Measurements from ENCODE around the gene RAB7B.
"Not testable (repeated sequence)": the region's sequence is repeated elsewhere in the genome, so short reads cannot be mapped to it uniquely, and the experiment has no call there.

Gene RAB7B

DNA sequence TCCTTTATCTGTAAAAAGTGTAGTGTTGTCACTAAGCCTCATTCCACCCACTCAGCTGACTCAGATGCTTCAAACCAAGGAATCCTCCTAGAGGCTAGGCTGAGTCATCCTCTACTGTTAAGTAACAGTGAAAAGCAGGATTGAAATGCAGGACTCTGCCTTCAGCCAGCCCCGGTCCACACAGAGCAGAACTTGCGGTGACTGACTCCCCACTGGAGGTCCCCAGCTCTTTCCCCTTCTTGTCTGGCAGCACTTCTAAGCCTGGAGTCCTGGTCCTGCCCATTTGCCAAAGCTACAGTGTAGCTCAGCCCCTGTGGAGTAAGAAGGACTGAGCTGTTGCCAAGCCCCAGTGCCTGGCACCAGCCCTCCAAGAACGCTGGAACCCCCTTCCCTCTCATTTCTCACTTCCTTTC is 1.7 kb downstream of the RAB7B start:
- H2AK5ac ChIP-seq (ENCODE audit: low read depth, low read length): no peak overlapping the region
- WGBS, 2 donors (ENCODE audit: extremely low coverage in 2 of 2, insufficient read length in 2 of 2, insufficient replicate concordance in 1 of 2): no CpG with 5 or more reads among the region's 3 CpGs
- peaks cover 0 to 14% of the 10 kb centered on the region in 2 donors for H3K4me1 ChIP-seq (ENCODE audit: control insufficient read depth in 2 of 2, insufficient read depth in 1 of 2, low read depth in 1 of 2, low read length in 2 of 2)
- H3K9ac ChIP-seq (ENCODE audit: low read depth, low read length, poor library complexity): no peak overlapping the region
- H3K23ac ChIP-seq (ENCODE audit: low read depth, low read length, poor library complexity): no peak overlapping the region
- H3K9me3 ChIP-seq (replicated peaks in 1 of 2; ENCODE audit: control insufficient read depth in 2 of 2, insufficient read depth in 1 of 2, low read depth in 1 of 2, low read length in 2 of 2): peaks cover 0 to 5% of the 10 kb centered on the region in 2 donors
- no peak overlapping the region for H4K91ac ChIP-seq (ENCODE audit: low read depth, low read length, poor library complexity)
- peak overlapping the region; percentile 5 for H2BK15ac ChIP-seq (ENCODE audit: low read length)
- no peak overlapping the region for H3K18ac ChIP-seq (ENCODE audit: low read length)
- no peak overlapping the region for H2BK5ac ChIP-seq (ENCODE audit: low read length)
- H2AFZ ChIP-seq (ENCODE audit: low read length): no peak overlapping the region
- H3K27me3 ChIP-seq (ENCODE audit: control insufficient read depth in 3 of 3, insufficient read depth in 3 of 3, low read depth in 1 of 3, low read length in 3 of 3): peaks cover 0 to 9% (median 8%) of the 10 kb centered on the region in 3 experiments
- no peak overlapping the region for H2BK120ac ChIP-seq (ENCODE audit: low read depth, low read length)
- no peak overlapping the region for H3K14ac ChIP-seq (ENCODE audit: low read length)
- peaks cover 0 to 2% of the 10 kb centered on the region in 2 donors for H3K36me3 ChIP-seq (replicated peaks in 1 of 2; ENCODE audit: control insufficient read depth in 2 of 2, insufficient read depth in 2 of 2, low read length in 2 of 2)
- H3K4me2 ChIP-seq (ENCODE audit: insufficient read depth, low read length, poor library complexity, severe bottlenecking): no peak overlapping the region
- no peak overlapping the region for H2BK12ac ChIP-seq (ENCODE audit: low read length)
- no peak overlapping the region for H3K4ac ChIP-seq (ENCODE audit: low read length)
- no peak for DNase-seq (ENCODE audit: low spot score)
- no peak overlapping the region for H4K8ac ChIP-seq (ENCODE audit: low read depth, low read length)
- no peak overlapping the region for H3K4me3 ChIP-seq (ENCODE audit: low read length in 2 of 2)
- H3K27ac ChIP-seq (replicated peaks; ENCODE audit: low read length): no peak overlapping the region
- H3K79me1 ChIP-seq (ENCODE audit: low read depth, low read length): peaks cover 8% of the 10 kb centered on the region

DNA sequence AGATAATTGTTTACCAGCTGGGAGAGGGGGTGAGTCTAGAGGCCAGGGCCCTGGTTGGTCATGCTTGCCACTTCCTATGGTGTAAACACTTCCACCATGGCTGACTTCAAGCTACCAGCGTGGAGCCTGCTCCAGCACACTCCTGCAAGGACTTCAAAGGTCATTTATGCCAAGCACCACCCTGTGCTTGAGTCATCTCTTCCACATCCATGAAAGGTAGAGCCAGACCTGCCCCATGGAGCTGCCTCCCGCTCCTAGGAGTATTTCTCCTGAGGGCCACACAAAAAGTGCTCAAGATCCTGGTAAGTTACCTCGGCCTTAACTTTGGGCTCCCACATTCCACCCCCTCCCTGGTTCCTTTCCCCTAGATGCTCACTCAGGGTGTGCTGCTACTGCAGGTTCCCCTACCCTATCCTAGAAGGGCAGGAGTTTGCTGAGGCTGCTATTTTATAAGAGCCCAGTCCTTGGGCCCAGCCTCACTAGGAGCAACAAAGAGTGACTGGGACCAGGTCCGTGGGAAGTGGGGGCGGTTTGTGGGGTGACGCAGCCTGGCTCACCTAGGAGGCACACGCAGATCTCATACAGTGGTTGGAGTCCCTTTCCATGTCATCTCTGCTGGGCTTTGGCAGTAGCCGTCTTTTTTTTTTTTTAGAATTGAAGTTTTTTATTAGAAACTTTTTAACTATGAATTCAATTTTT is 2.4 kb downstream of the RAB7B start:
- no peak overlapping the region for H3K14ac ChIP-seq (ENCODE audit: low read length)
- no peak overlapping the region for H2BK120ac ChIP-seq (ENCODE audit: low read depth, low read length)
- H3K4ac ChIP-seq (ENCODE audit: low read length): no peak overlapping the region
- DNase-seq (ENCODE audit: low spot score): no peak
- H3K36me3 ChIP-seq (replicated peaks in 1 of 2; ENCODE audit: control insufficient read depth in 2 of 2, insufficient read depth in 2 of 2, low read length in 2 of 2): peaks cover 0 to 2% of the 10 kb centered on the region in 2 donors
- no peak overlapping the region for H2BK12ac ChIP-seq (ENCODE audit: low read length)
- H4K91ac ChIP-seq (ENCODE audit: low read depth, low read length, poor library complexity): no peak overlapping the region
- H2BK15ac ChIP-seq (ENCODE audit: low read length): no peak overlapping the region
- no peak overlapping the region for H4K8ac ChIP-seq (ENCODE audit: low read depth, low read length)
- H3K9me3 ChIP-seq (replicated peaks in 1 of 2; ENCODE audit: control insufficient read depth in 2 of 2, insufficient read depth in 1 of 2, low read depth in 1 of 2, low read length in 2 of 2): peaks cover 0 to 8% of the 10 kb centered on the region in 2 donors
- no peak overlapping the region for H3K9ac ChIP-seq (ENCODE audit: low read depth, low read length, poor library complexity)
- no peak overlapping the region for H2BK5ac ChIP-seq (ENCODE audit: low read length)
- no peak overlapping the region for H3K23ac ChIP-seq (ENCODE audit: low read depth, low read length, poor library complexity)
- no peak overlapping the region for H3K27ac ChIP-seq (replicated peaks; ENCODE audit: low read length)
- H2AFZ ChIP-seq (ENCODE audit: low read length): no peak overlapping the region
- H2AK5ac ChIP-seq (ENCODE audit: low read depth, low read length): no peak overlapping the region
- no CpG with 5 or more reads among the region's 8 CpGs for WGBS, 2 donors (ENCODE audit: extremely low coverage in 2 of 2, insufficient read length in 2 of 2, insufficient replicate concordance in 1 of 2)
- no peak overlapping the region for H3K18ac ChIP-seq (ENCODE audit: low read length)
- no peak overlapping the region for H3K4me2 ChIP-seq (ENCODE audit: insufficient read depth, low read length, poor library complexity, severe bottlenecking)
- no peak overlapping the region for H3K4me3 ChIP-seq (ENCODE audit: low read length in 2 of 2)
- peaks cover 0 to 9% (median 8%) of the 10 kb centered on the region in 3 experiments for H3K27me3 ChIP-seq (ENCODE audit: control insufficient read depth in 3 of 3, insufficient read depth in 3 of 3, low read depth in 1 of 3, low read length in 3 of 3)
- peaks cover 0 to 13% of the 10 kb centered on the region in 2 donors for H3K4me1 ChIP-seq (ENCODE audit: control insufficient read depth in 2 of 2, insufficient read depth in 1 of 2, low read depth in 1 of 2, low read length in 2 of 2)
- peaks cover 8% of the 10 kb centered on the region for H3K79me1 ChIP-seq (ENCODE audit: low read depth, low read length)

DNA sequence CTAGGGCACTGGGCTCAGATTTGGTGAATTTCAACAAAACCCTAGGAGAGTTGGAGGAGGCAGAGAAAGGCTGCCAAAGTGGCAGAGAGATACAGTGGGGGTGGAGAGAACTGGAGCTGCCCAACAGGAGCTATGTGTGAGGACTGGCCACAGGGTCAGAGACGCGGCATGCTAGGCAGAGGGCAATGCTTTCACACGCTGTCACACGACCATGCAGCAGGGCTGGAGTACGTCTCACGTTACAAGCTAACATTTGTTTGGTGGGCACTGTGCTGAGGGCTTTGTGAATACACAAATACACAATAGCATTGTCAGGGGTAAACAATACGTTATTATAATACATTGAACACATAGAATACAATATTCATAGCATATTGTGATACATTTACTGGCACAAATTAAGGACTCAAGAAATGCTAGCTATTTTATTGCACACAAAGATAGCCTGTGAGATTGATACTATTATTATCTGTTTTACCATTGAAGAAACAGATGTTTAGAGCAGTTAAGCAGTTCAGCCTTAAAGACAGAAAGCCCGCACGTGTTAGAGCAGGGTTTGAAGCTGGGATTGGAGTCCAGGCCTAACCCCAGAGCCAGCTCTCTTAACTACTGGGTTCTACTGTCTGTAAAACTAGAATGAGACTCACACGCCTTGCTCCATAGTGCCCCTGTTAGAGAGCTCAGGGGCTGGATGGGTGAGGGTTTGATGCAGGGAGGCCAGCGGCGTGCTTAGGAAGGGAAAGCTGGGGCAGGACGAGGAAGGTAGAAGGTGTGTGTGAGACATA is 4.5 kb downstream of the RAB7B start:
- H3K79me1 ChIP-seq (ENCODE audit: low read depth, low read length): no peaks in the 10 kb centered on the region

DNA sequence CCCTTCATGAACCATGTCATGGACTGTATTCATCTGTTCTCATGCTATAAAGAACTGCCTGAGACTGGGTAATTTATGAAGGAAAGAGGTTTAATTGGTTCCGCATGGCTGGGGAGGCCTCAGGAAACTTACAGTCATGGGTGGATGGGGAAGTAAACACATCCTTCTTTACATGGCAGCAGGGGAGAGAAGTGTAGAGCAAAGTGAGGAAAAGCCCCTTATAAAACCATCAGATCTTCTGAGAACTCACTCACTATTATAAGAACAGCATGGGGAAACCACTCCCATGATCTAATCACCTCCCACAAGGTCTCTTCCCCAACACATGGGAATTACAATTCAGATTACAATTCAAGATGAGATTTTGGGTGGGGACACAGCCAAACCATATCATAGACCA is 6.6 kb downstream of the RAB7B start:
- H2BK5ac ChIP-seq (ENCODE audit: low read length); H3K23ac ChIP-seq (ENCODE audit: low read depth, low read length, poor library complexity); H3K4ac ChIP-seq (ENCODE audit: low read length); H3K36me3 ChIP-seq (replicated peaks in 1 of 2; ENCODE audit: control insufficient read depth in 2 of 2, insufficient read depth in 2 of 2, low read length in 2 of 2); H3K27me3 ChIP-seq (ENCODE audit: control insufficient read depth in 3 of 3, insufficient read depth in 3 of 3, low read depth in 1 of 3, low read length in 3 of 3); H3K18ac ChIP-seq (ENCODE audit: low read length); H3K9me3 ChIP-seq (replicated peaks in 1 of 2; ENCODE audit: control insufficient read depth in 2 of 2, insufficient read depth in 1 of 2, low read depth in 1 of 2, low read length in 2 of 2); H3K27ac ChIP-seq (replicated peaks; ENCODE audit: low read length); H2AFZ ChIP-seq (ENCODE audit: low read length); H3K9ac ChIP-seq (ENCODE audit: low read depth, low read length, poor library complexity); H4K91ac ChIP-seq (ENCODE audit: low read depth, low read length, poor library complexity); H3K79me1 ChIP-seq (ENCODE audit: low read depth, low read length); H3K4me2 ChIP-seq (ENCODE audit: insufficient read depth, low read length, poor library complexity, severe bottlenecking); H3K14ac ChIP-seq (ENCODE audit: low read length); H2AK5ac ChIP-seq (ENCODE audit: low read depth, low read length); H2BK120ac ChIP-seq (ENCODE audit: low read depth, low read length); DNase-seq (ENCODE audit: low spot score); H3K4me3 ChIP-seq (ENCODE audit: low read length in 2 of 2); H2BK12ac ChIP-seq (ENCODE audit: low read length); H4K8ac ChIP-seq (ENCODE audit: low read depth, low read length); H2BK15ac ChIP-seq (ENCODE audit: low read length); H3K4me1 ChIP-seq (ENCODE audit: control insufficient read depth in 2 of 2, insufficient read depth in 1 of 2, low read depth in 1 of 2, low read length in 2 of 2): not testable (repeated sequence)
- WGBS, 2 donors (ENCODE audit: extremely low coverage in 2 of 2, insufficient read length in 2 of 2, insufficient replicate concordance in 1 of 2): no CpG with 5 or more reads among the region's 1 CpG

More for the DNA sequence above, 4.5 kb downstream of the RAB7B start:
- peaks cover 0 to 14% of the 10 kb centered on the region in 2 donors for H3K4me1 ChIP-seq (ENCODE audit: control insufficient read depth in 2 of 2, insufficient read depth in 1 of 2, low read depth in 1 of 2, low read length in 2 of 2)
- no peak overlapping the region for H4K91ac ChIP-seq (ENCODE audit: low read depth, low read length, poor library complexity)
- H2BK15ac ChIP-seq (ENCODE audit: low read length): no peak overlapping the region
- H2BK12ac ChIP-seq (ENCODE audit: low read length): no peak overlapping the region
- H3K4me2 ChIP-seq (ENCODE audit: insufficient read depth, low read length, poor library complexity, severe bottlenecking): no peak overlapping the region
- peak overlapping the region; percentile 49 for H3K14ac ChIP-seq (ENCODE audit: low read length)
- peak overlapping the region; percentile 16 for H3K9ac ChIP-seq (ENCODE audit: low read depth, low read length, poor library complexity)
- no peak overlapping the region for H3K4ac ChIP-seq (ENCODE audit: low read length)
- peaks cover 0 to 9% (median 0%) of the 10 kb centered on the region in 3 experiments for H3K27me3 ChIP-seq (ENCODE audit: control insufficient read depth in 3 of 3, insufficient read depth in 3 of 3, low read depth in 1 of 3, low read length in 3 of 3)
- H3K4me3 ChIP-seq (ENCODE audit: low read length in 2 of 2): no peak overlapping the region
- no peak overlapping the region for H3K27ac ChIP-seq (replicated peaks; ENCODE audit: low read length)
- no peak overlapping the region for H3K23ac ChIP-seq (ENCODE audit: low read depth, low read length, poor library complexity)
- WGBS, 2 donors (ENCODE audit: extremely low coverage in 2 of 2, insufficient read length in 2 of 2, insufficient replicate concordance in 1 of 2): no CpG with 5 or more reads among the region's 13 CpGs
- H3K18ac ChIP-seq (ENCODE audit: low read length): peak overlapping the region; percentile 87
- peak overlapping the region; percentile 42 for H2AK5ac ChIP-seq (ENCODE audit: low read depth, low read length)
- no peaks in the 10 kb centered on the region for H3K36me3 ChIP-seq (replicated peaks in 1 of 2; ENCODE audit: control insufficient read depth in 2 of 2, insufficient read depth in 2 of 2, low read length in 2 of 2)
- no peak overlapping the region for H2AFZ ChIP-seq (ENCODE audit: low read length)
- no peak for DNase-seq (ENCODE audit: low spot score)
- H2BK120ac ChIP-seq (ENCODE audit: low read depth, low read length): no peak overlapping the region
- peaks cover 0 to 5% of the 10 kb centered on the region in 2 donors for H3K9me3 ChIP-seq (replicated peaks in 1 of 2; ENCODE audit: control insufficient read depth in 2 of 2, insufficient read depth in 1 of 2, low read depth in 1 of 2, low read length in 2 of 2)
- H2BK5ac ChIP-seq (ENCODE audit: low read length): no peak overlapping the region
- H4K8ac ChIP-seq (ENCODE audit: low read depth, low read length): no peak overlapping the region

Data from neuronal stem cell (in vitro differentiated cells).